Muscle layer of colon (tissue), 2 donors: Measurements from ENCODE around the gene LCE6A.

Source experiments
- H3K27ac ChIP-seq: one replicate; pipeline ENCODE4 v1.7.0; 2013; ENCODE audit warnings: low read depth, mild to moderate bottlenecking, low read length, moderate library complexity
- H3K27me3 ChIP-seq, 2 donors: one replicate each; pipeline ENCODE4 v1.7.0; 2013; ENCODE audit warnings: low read length in 2 of 2, mild to moderate bottlenecking in 2 of 2; ENCODE audit not compliant: insufficient read depth in 2 of 2, control insufficient read depth in 1 of 2
- H3K36me3 ChIP-seq: one replicate; pipeline ENCODE4 v1.7.0; 2013; ENCODE audit warnings: mild to moderate bottlenecking, low read length; ENCODE audit not compliant: insufficient read depth
- H3K4me1 ChIP-seq: one replicate; pipeline ENCODE4 v1.7.0; 2013; ENCODE audit warnings: mild to moderate bottlenecking, low read length; ENCODE audit not compliant: insufficient read depth
- H3K4me3 ChIP-seq, 2 donors: one replicate each; pipeline ENCODE4 v1.7.0; 2013; ENCODE audit warnings: low read length in 2 of 2, low read depth in 1 of 2, mild to moderate bottlenecking in 1 of 2, moderate library complexity in 1 of 2
- H3K9ac ChIP-seq: one replicate; pipeline ENCODE4 v1.7.0; 2013; ENCODE audit warnings: low read length
- H3K9me3 ChIP-seq: one replicate; pipeline ENCODE4 v1.7.0; 2013; ENCODE audit warnings: mild to moderate bottlenecking, low read length
- donor health status: abdominal sarcoma.
- donor health status: Adenocarcinoma of cecum.

Gene LCE6A

DNA sequence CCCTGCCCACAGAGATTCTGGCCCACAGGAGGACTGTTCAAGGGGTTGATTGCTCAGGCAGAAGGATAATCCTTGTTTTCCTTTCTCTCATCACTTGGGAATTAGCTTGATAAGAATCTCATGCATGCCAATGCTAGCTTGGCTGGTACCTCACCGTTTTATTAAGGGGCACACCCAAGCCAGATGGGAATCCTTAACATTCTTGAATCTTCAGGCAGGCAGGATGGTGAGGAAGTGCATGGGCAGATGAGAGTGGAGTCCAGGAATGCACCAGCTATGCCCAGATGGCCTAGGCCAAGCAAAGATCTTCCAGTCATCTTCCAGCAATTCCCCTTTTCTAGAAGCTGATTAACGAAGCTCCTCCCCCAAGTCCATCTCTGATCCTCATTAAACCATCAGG, 13.0 kb downstream of the LCE6A start:
- Histone ChIP-seq H3K9me3 (no peaks in the 10 kb centered on the region), H3K4me1 (no peaks in the 10 kb centered on the region), H3K9ac (no peak overlapping the region), H3K36me3 (no peaks in the 10 kb centered on the region), H3K27ac (no peak overlapping the region), H3K27me3 (no peaks in the 10 kb centered on the region), H3K4me3 (no peak overlapping the region)

DNA sequence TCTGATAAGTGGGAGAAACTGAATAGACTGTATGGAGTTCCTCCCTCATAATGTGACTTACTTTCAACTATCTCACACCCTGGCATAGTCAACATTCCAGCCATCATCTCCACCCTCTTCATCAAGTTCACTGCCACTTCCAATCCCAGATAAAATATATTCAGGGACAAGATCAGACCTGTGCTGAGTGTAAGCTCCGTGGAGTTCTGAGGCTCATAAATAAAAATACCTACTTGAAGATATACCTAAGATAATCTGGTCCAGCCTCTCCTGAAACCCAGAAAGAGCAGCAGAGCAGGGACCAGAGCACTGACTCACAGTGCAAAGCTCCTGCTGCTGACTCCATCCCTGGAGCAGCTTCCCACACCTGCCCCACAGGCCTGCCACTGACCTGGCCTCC, 15.4 kb downstream of the LCE6A start:
- H3K4me1 ChIP-seq = no peaks in the 10 kb centered on the region
- no peaks in the 10 kb centered on the region for H3K36me3 ChIP-seq
- no peaks in the 10 kb centered on the region for H3K9me3 ChIP-seq
- no peak overlapping the region for H3K27ac ChIP-seq
- H3K9ac ChIP-seq = no peak overlapping the region
- H3K27me3 ChIP-seq = no peaks in the 10 kb centered on the region
- no peak overlapping the region for H3K4me3 ChIP-seq

DNA sequence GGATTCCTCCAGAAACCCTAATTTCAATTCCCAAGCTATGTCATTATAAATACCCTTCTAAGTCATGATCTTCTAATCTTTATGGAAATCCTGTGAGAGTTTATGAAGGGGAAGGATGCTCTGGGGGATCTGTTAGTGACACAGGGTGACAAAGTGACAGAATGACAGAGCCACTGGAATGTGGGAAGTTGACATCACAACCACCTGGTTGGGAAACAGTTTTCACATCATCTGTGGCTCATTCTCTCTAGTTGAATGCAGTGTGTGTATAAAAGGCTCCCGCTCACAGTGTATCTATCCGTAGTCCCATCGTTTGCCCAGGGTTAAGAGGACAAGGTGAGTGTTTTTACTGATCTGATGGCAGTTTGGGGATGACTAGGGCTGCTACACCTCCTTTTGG, 17.0 kb downstream of the LCE6A start, which contains the start of gene LCE7A:
LCE7A (plus strand) TSS at position 301 of the 400 bp plus-strand sequence. CDS start 702 bp downstream, outside the sequence.
- H3K36me3 ChIP-seq = no peaks in the 10 kb centered on the region
- H3K27ac ChIP-seq = no peak within 1 kb of the TSS
- no peaks in the 10 kb centered on the region for H3K27me3 ChIP-seq
- H3K4me3 ChIP-seq = no peak within 1 kb of the TSS
- no peaks in the 10 kb centered on the region for H3K9me3 ChIP-seq
- no peaks in the 10 kb centered on the region for H3K4me1 ChIP-seq
- H3K9ac ChIP-seq = no peak within 1 kb of the TSS

DNA sequence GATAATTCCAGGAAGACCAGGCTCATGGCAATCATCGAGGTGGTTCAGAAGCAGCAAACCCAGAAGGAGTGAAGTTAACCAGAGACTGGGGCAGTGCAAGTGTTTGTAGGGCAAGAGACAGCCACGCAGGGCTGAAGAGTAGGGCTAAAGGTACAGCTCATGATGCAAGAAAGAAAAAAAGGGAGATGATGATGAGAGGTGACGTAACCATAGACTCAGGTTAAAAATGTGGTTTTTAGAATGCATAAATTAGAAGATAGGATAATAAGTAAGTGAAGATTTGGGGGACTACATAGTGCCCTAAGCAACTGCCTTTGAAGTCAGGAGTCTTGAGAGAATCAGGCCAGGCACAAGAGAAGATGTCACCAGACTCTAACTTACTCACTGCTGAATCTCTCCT, 17.5 kb downstream of the LCE6A start:
- Histone ChIP-seq H3K36me3 (no peaks in the 10 kb centered on the region), H3K4me1 (no peaks in the 10 kb centered on the region), H3K27me3 (no peaks in the 10 kb centered on the region), H3K9ac (no peak overlapping the region), H3K4me3 (no peak overlapping the region), H3K9me3 (no peaks in the 10 kb centered on the region), H3K27ac (no peak overlapping the region)

DNA sequence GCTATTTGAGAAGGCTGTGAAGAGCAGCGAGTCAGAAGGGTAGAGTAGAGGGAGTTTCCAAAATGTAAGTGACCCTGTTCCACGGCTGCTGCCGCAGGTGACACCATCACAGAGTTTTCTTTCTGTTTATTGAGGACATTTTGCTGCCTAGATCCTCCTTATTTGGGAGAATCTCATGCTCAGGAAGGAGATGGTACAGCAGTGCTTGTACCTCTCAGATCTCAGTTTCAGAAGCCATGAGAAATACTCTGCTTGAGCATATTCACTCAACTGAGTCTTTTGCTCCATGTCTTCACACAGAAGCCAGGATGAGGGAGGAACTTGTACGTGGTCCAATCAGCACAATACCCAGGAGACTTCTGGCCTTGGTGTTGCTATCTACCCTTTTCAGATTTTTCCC, 18.7 kb downstream of the LCE6A start:
- Histone ChIP-seq H3K27ac (no peak overlapping the region), H3K27me3 (no peaks in the 10 kb centered on the region), H3K9me3 (no peaks in the 10 kb centered on the region), H3K36me3 (no peaks in the 10 kb centered on the region), H3K9ac (no peak overlapping the region), H3K4me1 (no peaks in the 10 kb centered on the region), H3K4me3 (no peak overlapping the region)

DNA sequence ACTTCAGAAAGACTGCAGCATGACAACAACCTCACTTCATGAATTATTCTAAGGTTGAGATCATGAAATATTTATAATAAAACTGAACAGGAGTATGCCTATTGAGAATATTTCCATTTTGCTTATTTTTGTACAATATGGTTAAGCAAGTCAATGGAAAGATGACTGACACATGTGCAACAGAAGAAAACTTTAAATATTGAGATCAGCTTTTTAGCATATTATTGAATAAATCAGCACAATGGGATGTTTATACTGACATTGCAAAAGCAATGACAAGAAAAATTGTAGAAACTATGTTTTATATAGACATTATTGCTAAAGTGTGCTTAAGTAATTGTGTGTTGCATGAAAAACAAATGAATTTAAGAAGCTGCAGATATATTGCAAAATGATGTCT, 21.8 kb downstream of the LCE6A start:
- H3K27ac ChIP-seq = no peak overlapping the region
- H3K9ac ChIP-seq = no peak overlapping the region
- no peaks in the 10 kb centered on the region for H3K27me3 ChIP-seq
- H3K9me3 ChIP-seq = no peaks in the 10 kb centered on the region
- no peaks in the 10 kb centered on the region for H3K4me1 ChIP-seq
- H3K36me3 ChIP-seq = no peaks in the 10 kb centered on the region
- H3K4me3 ChIP-seq = no peak overlapping the region

DNA sequence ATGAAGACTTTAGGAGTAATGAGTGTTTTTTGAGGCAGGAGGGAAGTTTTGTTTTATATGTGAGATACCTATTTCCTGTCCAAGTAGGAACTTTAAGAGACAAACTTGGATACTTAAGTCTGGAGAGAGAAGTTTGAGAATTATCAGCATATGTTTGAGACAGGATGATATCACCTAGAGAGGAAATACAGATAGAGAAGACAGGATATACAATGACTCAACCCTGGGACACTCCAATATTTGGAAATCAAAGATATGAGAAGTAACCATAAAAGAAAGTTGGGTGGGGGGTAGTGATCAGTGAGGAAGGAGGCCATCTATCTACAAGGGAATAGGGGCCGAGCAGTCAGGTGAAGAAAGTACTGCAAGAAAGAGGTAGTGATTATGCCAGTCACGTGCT, 23.7 kb downstream of the LCE6A start:
- Histone ChIP-seq H3K4me1 (no peaks in the 10 kb centered on the region), H3K27me3 (no peaks in the 10 kb centered on the region), H3K9ac (no peak overlapping the region), H3K9me3 (no peaks in the 10 kb centered on the region), H3K27ac (no peak overlapping the region), H3K4me3 (no peak overlapping the region), H3K36me3 (no peaks in the 10 kb centered on the region)

DNA sequence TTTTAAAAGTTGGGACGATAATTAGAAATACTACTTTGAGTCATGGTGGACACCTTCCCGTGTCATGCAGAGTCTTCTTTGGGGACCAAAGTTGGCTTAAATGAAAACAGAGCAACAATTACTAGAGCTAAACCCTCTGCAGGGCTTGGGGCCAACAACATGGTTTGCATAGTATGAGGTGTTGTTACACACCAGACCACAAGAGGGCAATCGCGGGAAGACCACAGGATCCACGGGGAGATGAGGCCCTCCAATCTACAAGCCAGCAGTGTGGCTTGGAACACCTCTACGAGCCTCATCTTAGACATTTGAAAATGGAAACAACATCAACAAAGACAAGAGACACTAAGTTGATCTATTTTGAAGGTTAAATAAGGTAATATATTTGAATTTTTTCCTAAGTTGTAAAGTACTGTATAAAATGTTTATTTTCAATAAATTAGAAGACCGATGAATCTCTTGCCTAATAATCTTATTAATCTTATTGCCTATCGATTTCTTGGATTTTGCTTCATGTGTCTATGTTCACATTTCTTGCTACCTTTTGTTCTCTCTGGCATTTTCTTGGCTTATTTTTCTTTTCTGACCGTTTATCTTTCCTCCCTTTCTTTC, 27.3 kb downstream of the LCE6A start:
- no peak overlapping the region for H3K9ac ChIP-seq
- H3K4me1 ChIP-seq = no peaks in the 10 kb centered on the region
- no peak overlapping the region for H3K4me3 ChIP-seq
- no peaks in the 10 kb centered on the region for H3K27me3 ChIP-seq
- H3K9me3 ChIP-seq = no peaks in the 10 kb centered on the region
- H3K36me3 ChIP-seq = no peaks in the 10 kb centered on the region
- no peak overlapping the region for H3K27ac ChIP-seq

DNA sequence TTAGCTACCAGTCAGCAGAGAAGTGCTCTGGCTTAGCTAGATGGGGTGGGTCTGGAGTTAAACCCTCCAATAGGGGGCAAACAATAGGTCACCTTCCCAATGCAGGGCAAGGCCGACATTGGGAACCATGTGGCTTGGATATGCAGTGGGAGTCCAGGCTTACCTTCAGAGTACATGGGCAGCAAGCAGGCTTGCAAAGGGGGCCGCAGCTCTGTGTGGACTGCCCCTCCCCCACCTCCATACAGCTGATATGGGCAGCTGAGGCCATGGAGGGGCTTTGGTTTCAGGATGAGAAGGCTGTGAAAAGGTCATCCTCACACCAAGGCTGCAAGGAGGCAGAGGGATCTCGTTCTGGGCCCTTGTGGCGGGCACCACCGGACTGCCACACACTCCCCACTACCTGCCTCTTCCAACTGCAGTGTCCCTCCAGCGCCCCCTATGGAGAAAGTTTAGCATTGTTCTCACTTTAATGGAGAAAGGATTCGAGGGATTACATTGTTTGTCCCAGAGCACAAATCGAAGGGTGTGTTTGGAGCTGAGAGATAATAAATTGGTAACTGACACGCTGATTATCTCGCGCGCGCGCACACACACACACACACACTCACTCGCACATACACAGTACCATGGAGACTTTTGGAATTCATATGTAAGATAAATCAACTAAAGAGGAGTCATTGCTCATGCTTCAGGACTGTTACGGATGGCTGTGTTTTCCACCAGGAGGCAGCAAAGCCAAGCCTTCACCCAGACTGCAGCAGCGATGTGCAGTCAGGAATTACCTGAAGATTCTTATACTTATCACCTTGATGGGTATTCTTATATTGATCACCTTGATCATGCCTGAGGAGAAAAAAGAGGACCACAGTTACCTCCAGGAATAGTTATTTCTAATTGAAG, 28.4 kb downstream of the LCE6A start:
- H3K27ac ChIP-seq = no peak overlapping the region
- no peak overlapping the region for H3K9ac ChIP-seq
- H3K4me1 ChIP-seq = no peaks in the 10 kb centered on the region
- H3K36me3 ChIP-seq = no peaks in the 10 kb centered on the region
- no peaks in the 10 kb centered on the region for H3K27me3 ChIP-seq
- H3K9me3 ChIP-seq = no peaks in the 10 kb centered on the region
- no peak overlapping the region for H3K4me3 ChIP-seq

DNA sequence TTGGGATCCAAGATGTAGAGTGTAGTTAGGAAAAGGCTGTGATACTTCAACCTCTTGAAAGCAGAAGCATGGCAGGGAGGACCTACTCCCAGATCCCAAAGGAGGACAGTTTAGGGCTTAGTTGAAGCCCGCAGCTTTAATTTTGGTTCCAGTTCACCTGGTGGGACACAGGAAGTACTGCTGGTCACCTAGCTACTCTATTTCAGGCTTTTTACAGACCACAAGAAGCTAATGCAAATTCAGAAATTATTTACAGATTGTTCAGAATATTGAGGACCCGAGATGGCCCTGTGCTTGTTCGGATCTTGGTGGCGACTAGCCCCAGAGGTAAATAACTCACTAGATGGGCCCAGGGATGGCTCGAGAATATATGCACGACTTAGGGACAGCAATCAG, 29.1 kb downstream of the LCE6A start:
- no peaks in the 10 kb centered on the region for H3K27me3 ChIP-seq
- H3K27ac ChIP-seq = no peak overlapping the region
- H3K9ac ChIP-seq = no peak overlapping the region
- H3K36me3 ChIP-seq = no peaks in the 10 kb centered on the region
- H3K9me3 ChIP-seq = no peaks in the 10 kb centered on the region
- no peaks in the 10 kb centered on the region for H3K4me1 ChIP-seq
- H3K4me3 ChIP-seq = no peak overlapping the region

DNA sequence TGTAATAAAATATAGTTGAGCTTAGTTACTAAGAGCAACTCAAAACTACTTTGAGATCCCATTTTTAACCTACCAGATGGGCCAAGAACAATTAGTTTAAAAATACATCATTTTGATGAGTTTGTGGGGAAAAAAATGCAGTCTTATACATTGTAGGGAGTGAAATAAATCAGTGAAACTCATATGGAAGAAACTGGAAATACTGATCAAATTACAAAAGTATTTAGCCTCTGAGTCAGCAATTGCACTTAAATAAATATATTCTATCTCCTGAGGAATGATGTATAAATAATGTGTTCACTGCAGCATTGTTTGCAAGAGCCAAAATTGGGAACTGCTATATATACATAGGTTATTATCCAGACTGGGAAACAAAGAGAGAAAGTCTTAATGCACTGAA, 30.8 kb downstream of the LCE6A start:
- Histone ChIP-seq H3K9ac (no peak overlapping the region), H3K27me3 (no peaks in the 10 kb centered on the region), H3K27ac (no peak overlapping the region), H3K4me3 (no peak overlapping the region), H3K4me1 (no peaks in the 10 kb centered on the region), H3K9me3 (no peaks in the 10 kb centered on the region), H3K36me3 (no peaks in the 10 kb centered on the region)

DNA sequence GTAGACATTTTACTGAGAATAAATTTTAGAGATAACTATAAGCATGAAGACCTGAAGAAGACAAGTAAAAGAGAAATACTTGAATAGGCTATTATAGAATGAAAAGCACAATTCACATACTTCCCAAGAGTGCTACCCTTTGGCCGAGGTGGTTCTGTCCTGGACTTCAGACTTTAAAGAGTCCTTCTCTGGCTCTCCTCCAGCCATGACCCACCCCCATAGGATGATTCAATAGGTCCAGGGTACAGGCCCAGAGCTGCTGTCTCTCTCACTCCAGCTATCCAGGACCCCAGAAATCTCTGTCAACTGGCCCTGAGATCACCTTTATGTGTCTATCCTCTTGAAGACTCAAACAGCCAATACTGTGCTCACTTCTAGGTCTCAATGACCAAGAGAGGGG, 34.2 kb downstream of the LCE6A start:
- Histone ChIP-seq H3K9me3 (no peaks in the 10 kb centered on the region), H3K36me3 (no peaks in the 10 kb centered on the region), H3K27ac (no peak overlapping the region), H3K9ac (no peak overlapping the region), H3K4me1 (no peaks in the 10 kb centered on the region), H3K27me3 (no peaks in the 10 kb centered on the region), H3K4me3 (no peak overlapping the region)
